ENCODE data around the gene TSPO2. TPM values are rescaled to one million over a fixed set of nuclear protein-coding genes. Genes with fewer than 3 reads are reported as not detected.

TSPO2 gene
- total and polyA plus RNA-seq, 9 of the 15 experiments (the other 6 are each of a cell fraction or from before 2014, with no cell fraction given): not detected

DNA sequence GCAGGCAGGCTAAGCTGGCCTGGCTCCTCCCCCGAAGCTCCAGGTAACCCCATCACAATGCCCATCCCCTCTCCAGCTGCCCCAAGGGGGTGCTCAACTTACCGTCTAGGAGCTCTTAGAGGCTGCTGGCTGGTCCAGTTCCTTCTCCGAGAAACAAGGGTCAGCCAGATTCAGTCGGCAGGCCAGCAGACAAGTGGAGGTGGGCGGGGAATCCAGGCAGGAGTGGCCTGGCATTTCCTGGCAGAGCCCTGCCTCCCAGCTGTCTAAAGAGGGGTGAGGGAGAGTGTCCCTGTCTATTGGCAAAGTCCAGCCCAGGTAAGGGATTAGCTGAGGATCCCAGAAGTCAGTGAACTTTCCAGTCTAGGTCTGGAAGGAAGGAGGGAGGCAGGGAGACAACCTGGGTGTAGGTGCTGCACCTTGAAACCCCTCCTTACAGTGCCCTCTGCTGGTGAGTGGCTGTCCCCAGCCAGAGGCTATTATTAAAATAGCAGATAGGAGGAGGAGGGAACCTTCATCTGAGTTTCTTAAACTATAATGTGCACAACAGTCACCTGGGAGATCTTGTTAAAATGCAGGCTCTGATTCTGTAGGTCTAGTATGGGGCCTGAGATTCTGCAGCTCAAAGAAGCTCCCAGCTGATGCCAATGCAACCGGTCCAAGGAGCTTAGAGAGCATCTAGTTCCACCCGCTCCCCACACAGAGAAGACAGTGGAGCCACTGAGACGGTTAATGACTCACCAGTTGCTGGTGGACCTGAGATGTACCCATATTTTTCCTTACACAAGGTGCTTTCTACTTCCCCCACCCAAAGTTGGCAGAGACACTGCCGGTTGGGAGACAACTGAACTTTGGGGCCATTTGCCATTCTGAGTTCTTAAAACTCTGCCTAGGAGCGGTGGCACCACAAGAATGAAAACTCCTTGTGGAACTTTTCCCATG is 2.9 kb upstream of the TSPO2 start, which contains the start of gene UNC5CL:
TSS of gene UNC5CL (minus strand) at position 162 of the 939 bp plus-strand sequence. CDS start 4,147 bp downstream, outside the sequence.
- 42% methylated on average over 10 of the region's 10 CpGs for WGBS (ENCODE audit: insufficient coverage, low coverage, missing lambda C conversion rate)
- Histone ChIP-seq H3K4me2 (ENCODE audit: insufficient read depth, low read length) (no peak within 1 kb of the TSS), H3K9me3 (replicated peaks; ENCODE audit: control insufficient read depth, insufficient read depth, low read depth, low read length) (no peaks in the 10 kb centered on the region), H3K79me2 (ENCODE audit: control insufficient read depth, insufficient read depth, low read length) (no peaks in the 10 kb centered on the region), H3K27me3 (ENCODE audit: control insufficient read depth in 2 of 2, insufficient read depth in 2 of 2, low read length in 2 of 2) (peaks cover 0 to 13% of the 10 kb centered on the region in 2 experiments; a peak in 1 of 5 replicates), H2AFZ (ENCODE audit: low read depth, low read length) (no peak within 1 kb of the TSS), H4K20me1 (replicated peaks; ENCODE audit: control insufficient read depth, insufficient read depth, low read length) (peaks cover 7% of the 10 kb centered on the region; the same call in 1 of the 2 replicates), H3K4me1 (replicated peaks in 1 of 2; ENCODE audit: control insufficient read depth in 2 of 2, insufficient read depth in 2 of 2, low read length in 2 of 2) (peaks cover 0 to 9% of the 10 kb centered on the region in 2 experiments; a peak in 3 of 5 replicates), H3K4me3 (no peak within 1 kb of the TSS), H3K27ac (ENCODE audit: extremely low read depth, low read depth, low read length) (no peak within 1 kb of the TSS), H3K9me1 (ENCODE audit: control insufficient read depth, insufficient read depth, low read length) (peaks cover 3% of the 10 kb centered on the region), H3K36me3 (ENCODE audit: control insufficient read depth, insufficient read depth, low read length) (no peaks in the 10 kb centered on the region), H3K9ac (ENCODE audit: insufficient read depth in 1 of 2, low read depth in 2 of 2, low read length in 2 of 2) (no peak within 1 kb of the TSS)
- ATAC-seq (peak; percentile 87), DNase-seq (ENCODE audit: extremely low read depth in 1 of 4, low spot score in 3 of 4) (peak; percentile 70 to 82 (median 80)), FAIRE-seq (peak; percentile 90)
- in situ Hi-C loops (cut with MboI) (loop anchor here (25.0 kb wide), 1 partner anchor 1677 kb away; no protein-coding TSS in a partner anchor), intact Hi-C loops (cut with micrococcal nuclease) (no loop called here)
- BruUV-seq (replicated peaks): no TSS peak
- CTCF ChIA-PET (ENCODE audit: low intra/inter-chr PET ratio): interaction anchor here (0.7 to 1.5 kb wide), 3 partner anchors 11 to 1174 kb away, joined by 3 to 4 read pairs (median 3); no protein-coding TSS in a partner anchor
- POLR2A ChIA-PET: interaction anchor here (0.6 to 1.5 kb wide), 4 partner anchors 16 to 1781 kb away, joined by 3 to 4 read pairs (median 3); no protein-coding TSS in a partner anchor
- TF ChIP-seq ZNF668 (CRISPR knock-in tag; IDR thresholded peaks at IDR 0.05): no peak
- TF ChIP-seq ZNF134 (CRISPR knock-in tag; conservative IDR thresholded peaks at IDR 0.05): 0 out of 2 replicates have a peak, but pooled peaks have one; percentile 37
- TF ChIP-seq, protein P1, sequence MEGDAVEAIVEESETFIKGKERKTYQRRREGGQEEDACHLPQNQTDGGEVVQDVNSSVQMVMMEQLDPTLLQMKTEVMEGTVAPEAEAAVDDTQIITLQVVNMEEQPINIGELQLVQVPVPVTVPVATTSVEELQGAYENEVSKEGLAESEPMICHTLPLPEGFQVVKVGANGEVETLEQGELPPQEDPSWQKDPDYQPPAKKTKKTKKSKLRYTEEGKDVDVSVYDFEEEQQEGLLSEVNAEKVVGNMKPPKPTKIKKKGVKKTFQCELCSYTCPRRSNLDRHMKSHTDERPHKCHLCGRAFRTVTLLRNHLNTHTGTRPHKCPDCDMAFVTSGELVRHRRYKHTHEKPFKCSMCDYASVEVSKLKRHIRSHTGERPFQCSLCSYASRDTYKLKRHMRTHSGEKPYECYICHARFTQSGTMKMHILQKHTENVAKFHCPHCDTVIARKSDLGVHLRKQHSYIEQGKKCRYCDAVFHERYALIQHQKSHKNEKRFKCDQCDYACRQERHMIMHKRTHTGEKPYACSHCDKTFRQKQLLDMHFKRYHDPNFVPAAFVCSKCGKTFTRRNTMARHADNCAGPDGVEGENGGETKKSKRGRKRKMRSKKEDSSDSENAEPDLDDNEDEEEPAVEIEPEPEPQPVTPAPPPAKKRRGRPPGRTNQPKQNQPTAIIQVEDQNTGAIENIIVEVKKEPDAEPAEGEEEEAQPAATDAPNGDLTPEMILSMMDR (IDR thresholded peaks at IDR 0.05 in 2 of 3, conservative IDR thresholded peaks at IDR 0.05 in 1 of 3; ENCODE audit: insufficient read depth in 2 of 3, low read depth in 1 of 3, low read length in 3 of 3): peak; percentile 85 to 96 (median 91)
- TF ChIP-seq, protein P2, sequence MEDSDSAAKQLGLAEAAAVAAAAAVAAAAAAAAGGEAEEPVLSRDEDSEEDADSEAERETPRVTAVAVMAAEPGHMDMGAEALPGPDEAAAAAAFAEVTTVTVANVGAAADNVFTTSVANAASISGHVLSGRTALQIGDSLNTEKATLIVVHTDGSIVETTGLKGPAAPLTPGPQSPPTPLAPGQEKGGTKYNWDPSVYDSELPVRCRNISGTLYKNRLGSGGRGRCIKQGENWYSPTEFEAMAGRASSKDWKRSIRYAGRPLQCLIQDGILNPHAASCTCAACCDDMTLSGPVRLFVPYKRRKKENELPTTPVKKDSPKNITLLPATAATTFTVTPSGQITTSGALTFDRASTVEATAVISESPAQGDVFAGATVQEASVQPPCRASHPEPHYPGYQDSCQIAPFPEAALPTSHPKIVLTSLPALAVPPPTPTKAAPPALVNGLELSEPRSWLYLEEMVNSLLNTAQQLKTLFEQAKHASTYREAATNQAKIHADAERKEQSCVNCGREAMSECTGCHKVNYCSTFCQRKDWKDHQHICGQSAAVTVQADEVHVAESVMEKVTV (CRISPR knock-in tag; IDR thresholded peaks at IDR 0.05): 0 out of 2 replicates have a peak, but pooled peaks have one; percentile 32
- peak; percentile 90 for TF ChIP-seq ZNF764 (CRISPR knock-in tag; IDR thresholded peaks at IDR 0.05; ENCODE audit: low read depth)
- peak; percentile 42 to 66 for TF ChIP-seq RAD21 (CRISPR knock-in tag; conservative IDR thresholded peaks at IDR 0.05 in 1 of 2, IDR thresholded peaks at IDR 0.05 in 1 of 2)
- no peak for TF ChIP-seq NELFE (IDR thresholded peaks at IDR 0.05; ENCODE audit: insufficient read depth, insufficient read length)
- TF ChIP-seq, protein P3, sequence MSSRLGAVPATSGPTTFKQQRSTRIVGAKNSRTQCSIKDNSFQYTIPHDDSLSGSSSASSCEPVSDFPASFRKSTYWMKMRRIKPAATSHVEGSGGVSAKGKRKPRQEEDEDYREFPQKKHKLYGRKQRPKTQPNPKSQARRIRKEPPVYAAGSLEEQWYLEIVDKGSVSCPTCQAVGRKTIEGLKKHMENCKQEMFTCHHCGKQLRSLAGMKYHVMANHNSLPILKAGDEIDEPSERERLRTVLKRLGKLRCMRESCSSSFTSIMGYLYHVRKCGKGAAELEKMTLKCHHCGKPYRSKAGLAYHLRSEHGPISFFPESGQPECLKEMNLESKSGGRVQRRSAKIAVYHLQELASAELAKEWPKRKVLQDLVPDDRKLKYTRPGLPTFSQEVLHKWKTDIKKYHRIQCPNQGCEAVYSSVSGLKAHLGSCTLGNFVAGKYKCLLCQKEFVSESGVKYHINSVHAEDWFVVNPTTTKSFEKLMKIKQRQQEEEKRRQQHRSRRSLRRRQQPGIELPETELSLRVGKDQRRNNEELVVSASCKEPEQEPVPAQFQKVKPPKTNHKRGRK (tag; IDR thresholded peaks at IDR 0.05): no peak
- no peak for TF ChIP-seq PTBP1 (IDR thresholded peaks at IDR 0.05; ENCODE audit: low read depth, low read length)
- TF ChIP-seq MECOM (CRISPR knock-in tag; IDR thresholded peaks at IDR 0.05): no peak
- TF ChIP-seq SETDB1 (IDR thresholded peaks at IDR 0.05; ENCODE audit: low read length): no peak
- TF ChIP-seq, protein P4, sequence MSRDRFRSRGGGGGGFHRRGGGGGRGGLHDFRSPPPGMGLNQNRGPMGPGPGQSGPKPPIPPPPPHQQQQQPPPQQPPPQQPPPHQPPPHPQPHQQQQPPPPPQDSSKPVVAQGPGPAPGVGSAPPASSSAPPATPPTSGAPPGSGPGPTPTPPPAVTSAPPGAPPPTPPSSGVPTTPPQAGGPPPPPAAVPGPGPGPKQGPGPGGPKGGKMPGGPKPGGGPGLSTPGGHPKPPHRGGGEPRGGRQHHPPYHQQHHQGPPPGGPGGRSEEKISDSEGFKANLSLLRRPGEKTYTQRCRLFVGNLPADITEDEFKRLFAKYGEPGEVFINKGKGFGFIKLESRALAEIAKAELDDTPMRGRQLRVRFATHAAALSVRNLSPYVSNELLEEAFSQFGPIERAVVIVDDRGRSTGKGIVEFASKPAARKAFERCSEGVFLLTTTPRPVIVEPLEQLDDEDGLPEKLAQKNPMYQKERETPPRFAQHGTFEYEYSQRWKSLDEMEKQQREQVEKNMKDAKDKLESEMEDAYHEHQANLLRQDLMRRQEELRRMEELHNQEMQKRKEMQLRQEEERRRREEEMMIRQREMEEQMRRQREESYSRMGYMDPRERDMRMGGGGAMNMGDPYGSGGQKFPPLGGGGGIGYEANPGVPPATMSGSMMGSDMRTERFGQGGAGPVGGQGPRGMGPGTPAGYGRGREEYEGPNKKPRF (IDR thresholded peaks at IDR 0.05; ENCODE audit: low read depth, low read length): no peak

Measured in K562 (cell line).